GM18505 (cell line): Measurements from ENCODE around the gene AK3.

ENCODE experiments used
- ATAC-seq: cut with Tn5 transposase; IDR thresholded peaks from one replicate; pipeline ENCODE4 v1.9.1; 2021; ENCODE audit not compliant: unreplicated experiment
- POLR2A ChIP-seq: IDR thresholded peaks from 4 replicates; pipeline ENCODE4 v1.6.1; 2011; ENCODE audit warnings: borderline replicate concordance; ENCODE audit not compliant: insufficient read depth, insufficient read length; ENCODE audit errors: extremely low read depth

AK3 gene

DNA sequence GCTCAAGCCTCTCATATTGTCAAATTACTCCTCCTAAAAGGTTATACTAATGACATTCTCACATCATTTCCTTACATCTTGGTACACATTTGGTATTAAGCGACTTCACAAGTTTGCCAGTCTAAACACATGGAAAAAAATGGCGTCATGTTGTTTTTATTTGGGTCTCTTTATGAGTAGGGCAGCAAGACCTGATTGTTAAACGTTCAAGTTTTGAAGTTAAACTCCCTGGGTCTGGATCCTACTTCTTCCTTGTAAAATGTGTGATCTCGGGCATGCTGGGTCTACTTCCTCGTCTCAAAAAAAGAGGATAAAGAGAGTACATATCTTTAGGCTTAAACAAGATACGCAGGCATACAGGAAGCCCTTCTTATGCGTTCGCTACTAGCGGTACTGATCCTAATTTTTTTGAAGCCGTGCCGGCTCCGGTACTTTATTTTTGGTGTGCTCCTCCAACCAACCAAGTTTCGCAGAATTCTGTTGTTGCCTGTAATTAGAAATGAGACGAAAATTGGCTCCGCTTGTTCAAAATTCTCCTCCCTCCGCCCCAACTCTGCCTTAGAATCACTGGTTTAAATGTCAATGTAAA lies 62.2 kb downstream of the AK3 start:
- ATAC-seq = no peak
- no peak for TF ChIP-seq POLR2A

DNA sequence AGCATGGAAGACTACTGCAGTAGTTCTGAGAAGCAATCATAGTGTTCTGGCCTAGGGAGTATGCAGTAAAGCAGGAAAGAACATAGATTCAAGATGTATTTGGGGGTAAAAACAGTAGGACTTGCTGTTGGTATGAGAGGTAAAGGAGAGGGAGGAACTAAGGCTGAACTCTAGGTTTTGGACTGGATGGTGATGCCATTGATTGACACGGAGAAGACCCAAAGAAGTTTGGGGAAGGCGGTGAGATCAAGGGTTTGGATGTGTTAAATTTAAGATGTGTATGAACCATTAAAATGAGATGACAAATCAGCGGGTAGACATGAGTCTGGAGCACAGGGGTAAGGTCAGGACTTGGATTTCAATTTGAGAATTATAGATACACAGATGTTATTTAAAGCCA lies 63.6 kb downstream of the AK3 start:
- no peak for ATAC-seq
- no peak for TF ChIP-seq POLR2A

DNA sequence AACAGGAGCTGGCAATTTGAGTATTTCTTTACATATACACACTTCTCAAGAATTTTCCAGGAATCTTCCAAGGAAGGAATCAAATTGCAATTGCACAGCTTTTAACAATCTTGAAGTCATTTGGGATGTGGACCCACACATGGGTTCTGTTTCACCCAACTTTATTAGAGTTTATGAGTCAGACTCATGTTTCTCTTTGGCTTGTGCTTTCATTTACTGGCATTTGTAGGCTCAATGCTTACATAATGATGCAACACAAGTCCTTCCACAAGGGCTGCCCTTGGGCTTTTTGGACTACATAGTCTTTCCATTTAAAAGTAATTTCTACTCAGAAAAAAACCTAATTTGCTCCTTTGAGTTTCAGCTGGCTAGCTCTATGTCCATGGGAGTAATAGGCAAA lies 66.2 kb downstream of the AK3 start:
- TF ChIP-seq POLR2A = no peak
- ATAC-seq = no peak

DNA sequence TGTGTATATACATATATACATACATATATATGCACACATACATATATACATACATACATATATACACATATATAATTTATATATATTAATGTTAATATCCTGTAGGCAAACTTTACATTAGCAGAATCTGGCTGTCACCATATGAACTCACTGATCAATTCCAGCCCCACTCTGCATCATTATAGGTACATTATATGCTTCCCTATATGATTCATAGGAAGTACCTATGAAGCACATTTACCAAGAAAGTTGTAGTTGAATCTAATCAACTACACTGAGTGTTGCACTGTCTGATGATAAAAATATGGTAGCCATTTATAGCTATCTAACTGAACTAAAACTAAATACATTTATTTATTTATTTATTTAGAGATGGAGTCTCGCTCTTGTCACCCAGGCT lies 69.3 kb downstream of the AK3 start:
- TF ChIP-seq POLR2A = no peak
- ATAC-seq = no peak

DNA sequence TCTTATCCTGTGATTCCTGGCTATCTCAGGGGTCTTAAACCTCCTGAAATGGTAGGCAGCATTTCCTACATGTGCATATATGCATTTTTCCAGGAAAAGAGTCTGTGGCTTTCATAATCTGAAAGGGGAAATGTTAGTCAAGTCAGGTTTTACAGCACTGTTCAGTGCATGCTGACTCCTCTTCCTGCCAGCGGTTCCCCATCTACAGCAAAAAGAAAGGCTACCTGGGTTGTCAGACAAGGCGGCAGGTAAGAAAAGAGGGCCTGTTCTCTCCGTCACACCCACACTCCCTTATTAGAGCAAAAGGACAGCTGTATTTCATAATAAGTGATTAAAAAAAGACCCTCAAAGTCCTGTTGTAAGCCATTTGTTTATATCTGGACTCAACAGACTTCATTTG lies 70.4 kb downstream of the AK3 start:
- no peak for TF ChIP-seq POLR2A

DNA sequence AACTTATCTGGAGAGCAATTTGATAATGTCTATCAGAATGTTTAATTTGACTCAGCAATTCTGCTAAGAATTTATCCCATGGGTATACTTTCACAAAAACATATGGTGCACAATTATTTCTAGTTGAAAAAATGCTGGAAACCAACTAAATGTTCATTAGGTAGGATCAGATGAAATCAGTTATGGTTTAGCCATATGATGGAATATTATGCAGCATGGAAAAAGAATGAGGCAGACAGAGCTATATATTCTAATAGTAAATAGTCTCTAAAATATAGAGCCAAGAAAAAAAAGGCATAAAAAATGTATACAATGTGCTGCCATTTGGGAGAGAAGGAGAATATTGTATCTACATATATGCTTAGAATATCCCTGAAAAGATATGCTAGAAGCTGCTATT lies 71.1 kb downstream of the AK3 start:
- no peak for ATAC-seq
- no peak for TF ChIP-seq POLR2A

More for the DNA sequence above, 70.4 kb downstream of the AK3 start:
- ATAC-seq = no peak

DNA sequence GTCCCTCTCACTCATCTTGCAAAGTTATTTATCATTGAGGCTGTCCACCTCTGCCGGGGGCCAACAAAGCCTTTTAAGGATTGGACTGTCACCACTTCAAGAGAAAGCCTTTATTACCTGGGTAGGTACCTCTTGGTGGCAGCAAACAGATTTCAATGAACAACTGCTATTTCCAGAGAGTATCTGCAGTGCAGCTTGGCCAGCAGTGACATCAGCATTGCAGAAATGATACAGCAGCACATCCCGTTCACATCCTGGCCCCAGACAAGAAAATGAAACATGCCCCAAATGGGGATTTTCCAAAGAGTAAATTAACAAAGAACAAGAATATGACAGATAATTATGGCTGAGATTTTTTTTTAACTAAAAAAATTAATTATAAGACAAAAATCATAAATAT lies 72.4 kb downstream of the AK3 start:
- TF ChIP-seq POLR2A = no peak
- no peak for ATAC-seq

DNA sequence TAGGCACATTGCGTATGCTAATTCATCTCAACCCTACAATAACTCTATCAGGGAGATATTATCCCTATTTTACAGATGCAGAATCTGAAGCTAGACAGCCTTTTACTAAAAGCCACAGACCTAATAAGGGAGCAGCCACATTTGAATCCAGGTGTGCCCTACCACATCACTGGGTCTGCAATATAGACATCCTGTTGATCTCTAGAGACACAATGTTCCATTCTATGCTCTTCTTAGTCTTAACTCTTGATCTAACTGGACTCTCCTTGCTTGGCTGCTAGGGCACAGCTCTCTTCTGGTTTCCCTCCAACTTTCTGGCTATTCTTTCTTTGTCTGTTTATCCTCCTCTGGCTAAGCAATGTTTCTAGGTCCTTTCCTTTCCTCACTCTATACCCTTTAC lies 73.3 kb downstream of the AK3 start:
- ATAC-seq = no peak
- TF ChIP-seq POLR2A = no peak

DNA sequence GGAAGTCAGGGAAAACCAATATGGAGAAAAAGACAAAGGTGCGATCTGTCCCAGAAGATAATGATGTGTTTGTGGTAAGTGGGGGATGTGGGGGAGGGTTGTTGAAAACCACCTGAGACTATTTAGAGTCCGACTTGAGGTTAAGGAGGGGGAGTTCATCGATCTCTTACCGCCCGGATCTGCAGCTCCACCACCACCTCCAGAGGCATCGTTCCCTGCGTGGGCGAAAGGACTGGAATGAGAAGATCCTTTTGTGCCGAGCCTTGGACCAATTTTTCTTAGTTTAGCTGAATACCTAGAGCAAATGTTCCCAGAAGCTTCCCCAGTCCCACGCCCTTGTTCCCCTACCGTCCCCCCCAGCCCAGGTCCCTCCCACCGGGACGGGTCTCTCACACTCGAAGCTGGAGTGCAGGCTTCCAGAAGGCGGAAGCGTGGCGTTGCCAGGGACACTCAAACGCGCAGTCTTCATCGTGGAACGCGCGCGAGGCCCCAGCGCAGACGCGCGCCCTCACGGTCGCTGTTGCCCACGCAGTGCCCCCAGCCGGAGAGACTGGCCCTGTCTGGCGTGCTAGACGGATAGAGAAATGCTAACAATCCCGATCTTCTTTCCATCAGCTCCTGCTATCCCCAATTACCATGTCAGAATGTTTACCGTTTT lies 74.8 kb downstream of the AK3 start, which contains the start of gene SPATA6L:
Gene SPATA6L, minus strand, starts transcription at position 439 of the 658 bp plus-strand sequence. Its CDS starts 230 bp downstream, at position 209.
- ATAC-seq = peak; percentile 38
- TF ChIP-seq POLR2A = peak; percentile 36

DNA sequence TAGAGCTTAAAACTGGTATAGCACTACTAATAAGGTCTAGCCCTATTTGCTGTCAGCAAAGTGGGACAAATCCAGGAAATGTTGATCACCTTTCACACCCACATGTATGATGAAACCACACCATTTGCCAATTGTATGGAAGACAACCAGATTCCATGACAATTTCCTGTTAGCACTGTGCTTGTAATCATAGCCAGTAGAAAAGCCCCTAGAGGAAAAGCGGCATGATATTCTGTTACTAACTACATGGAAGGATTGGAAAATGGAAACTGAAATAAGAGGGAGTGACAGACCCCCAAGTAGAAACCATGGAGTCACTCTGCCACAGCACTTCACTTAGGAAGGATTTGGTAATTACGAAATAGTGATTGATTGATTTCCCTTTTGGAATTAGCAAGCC lies 75.6 kb downstream of the AK3 start:
- no peak for TF ChIP-seq POLR2A
- no peak for ATAC-seq

DNA sequence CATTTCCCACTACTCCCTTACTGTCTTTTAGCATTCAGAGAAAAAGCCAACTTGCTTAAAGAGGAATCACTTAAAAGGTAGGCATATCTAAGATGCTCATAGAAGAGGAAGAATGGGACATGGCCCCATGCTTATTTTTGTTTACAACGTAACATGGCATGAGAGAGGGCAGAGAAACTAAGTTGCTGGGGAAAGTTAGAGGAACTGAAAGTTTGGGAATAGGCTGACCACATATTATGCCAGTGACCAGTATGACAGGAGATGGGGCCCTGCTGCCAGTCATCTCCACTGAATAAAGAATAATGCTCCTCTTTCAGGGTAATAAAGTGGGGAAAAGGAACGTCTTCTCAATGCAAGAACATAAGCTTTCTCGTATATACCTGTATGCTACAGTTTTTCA lies 77.0 kb downstream of the AK3 start:
- TF ChIP-seq POLR2A = no peak
- ATAC-seq = no peak

DNA sequence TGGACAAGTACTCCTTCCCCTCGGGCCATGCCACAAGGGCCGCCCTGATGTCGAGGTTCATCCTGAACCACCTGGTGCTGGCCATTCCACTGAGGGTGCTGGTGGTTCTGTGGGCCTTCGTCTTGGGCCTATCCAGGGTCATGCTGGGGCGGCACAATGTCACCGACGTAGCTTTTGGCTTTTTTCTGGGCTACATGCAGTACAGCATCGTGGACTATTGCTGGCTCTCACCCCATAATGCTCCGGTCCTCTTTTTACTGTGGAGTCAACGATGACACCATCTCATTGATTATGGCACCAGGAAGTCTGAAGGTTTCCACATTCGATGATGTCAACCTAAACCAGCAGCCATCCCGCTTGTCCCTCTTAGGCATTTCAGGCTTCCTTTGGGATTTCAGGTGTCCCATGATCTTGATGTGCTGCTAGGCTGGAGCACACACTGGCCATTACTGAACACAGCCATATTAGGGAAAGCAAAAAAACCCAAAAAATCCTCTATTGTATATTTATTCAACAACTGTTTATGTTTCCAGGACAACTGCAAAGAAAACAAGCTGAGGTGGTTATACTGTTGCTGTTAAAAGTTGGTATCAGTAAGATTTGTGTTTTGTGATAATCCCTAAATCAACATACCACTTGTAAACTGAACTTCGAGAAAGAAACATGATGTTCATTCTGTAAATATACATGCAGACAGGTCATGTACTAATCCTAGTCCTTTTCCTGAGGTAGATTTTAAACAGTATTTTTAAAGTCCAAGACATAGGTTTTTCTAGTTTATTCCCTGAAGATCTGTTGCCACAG lies 77.8 kb downstream of the AK3 start:
- no peak for ATAC-seq

DNA sequence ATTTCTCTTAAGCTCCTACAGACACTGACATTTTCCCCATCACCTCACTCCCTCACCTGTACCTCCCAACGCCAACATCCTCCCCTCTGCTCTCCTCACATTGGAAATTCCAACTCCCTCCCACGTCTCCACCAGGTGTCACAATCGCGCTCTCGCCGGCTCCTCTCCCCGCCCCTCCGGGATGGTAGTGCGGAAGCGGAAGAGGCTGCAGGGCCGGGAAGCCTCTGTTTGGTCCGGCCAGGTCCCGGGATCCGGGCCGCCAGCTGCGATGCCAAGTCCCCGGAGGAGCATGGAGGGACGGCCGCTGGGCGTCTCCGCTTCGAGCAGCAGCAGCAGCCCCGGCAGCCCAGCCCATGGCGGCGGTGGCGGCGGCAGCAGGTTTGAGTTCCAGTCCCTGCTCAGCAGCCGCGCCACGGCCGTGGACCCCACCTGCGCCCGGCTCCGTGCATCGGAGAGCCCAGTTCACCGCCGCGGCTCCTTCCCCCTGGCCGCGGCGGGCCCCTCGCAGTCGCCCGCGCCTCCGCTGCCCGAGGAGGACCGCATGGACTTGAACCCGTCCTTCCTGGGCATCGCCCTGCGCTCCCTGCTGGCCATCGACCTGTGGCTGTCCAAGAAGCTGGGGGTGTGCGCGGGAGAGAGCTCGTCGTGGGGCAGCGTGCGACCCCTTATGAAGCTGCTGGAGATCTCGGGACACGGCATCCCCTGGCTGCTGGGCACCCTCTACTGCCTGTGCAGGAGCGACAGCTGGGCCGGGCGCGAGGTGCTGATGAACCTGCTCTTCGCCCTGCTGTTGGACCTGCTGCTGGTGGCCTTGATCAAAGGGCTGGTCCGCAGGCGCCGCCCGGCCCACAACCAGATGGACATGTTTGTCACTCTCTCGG lies 78.7 kb downstream of the AK3 start, which contains the start of gene PLPP6:
Gene PLPP6, plus strand, starts transcription at position 187 of the 881 bp plus-strand sequence. Its CDS starts 82 bp downstream, at position 269.
- ATAC-seq = peak; percentile 85
- TF ChIP-seq POLR2A = peak; percentile 88

More for the DNA sequence above, 77.8 kb downstream of the AK3 start:
- no peak for TF ChIP-seq POLR2A
